WERI-Rb-1 (cell line): ENCODE measurements around the gene RICTOR.
"Not testable (repeated sequence)": the region's sequence is repeated elsewhere in the genome, so short reads cannot be mapped to it uniquely, and the experiment has no call there.

Experiments used
- DNase-seq: peaks from one replicate; pipeline ENCODE4 v3.0.0-alpha.2; 2020
- H3K27ac ChIP-seq: fragments of 250-450 bp; sonication (Bioruptor Pico); 2 replicates; pipeline ENCODE4 v1.5.1; 2020; ENCODE audit warnings: mild to moderate bottlenecking, moderate library complexity
- H3K27me3 ChIP-seq: fragments of 250-450 bp; sonication (Bioruptor Pico); 2 replicates; pipeline ENCODE4 v1.5.1; 2021; ENCODE audit warnings: mild to moderate bottlenecking, low read depth, moderate library complexity; ENCODE audit not compliant: insufficient read depth, severe bottlenecking
- H3K36me3 ChIP-seq: fragments of 250-450 bp; sonication (Bioruptor Pico); 2 replicates; pipeline ENCODE4 v1.5.1; 2020; ENCODE audit warnings: mild to moderate bottlenecking, moderate library complexity
- H3K4me3 ChIP-seq: 2 replicates; pipeline ENCODE4 v1.5.1; 2011; ENCODE audit warnings: low read depth, mild to moderate bottlenecking, control low read depth, low read length
- H3K9me3 ChIP-seq: fragments of 250-450 bp; sonication (Bioruptor Pico); 2 replicates; pipeline ENCODE4 v1.5.1; 2021; ENCODE audit warnings: mild to moderate bottlenecking, moderate library complexity; ENCODE audit not compliant: severe bottlenecking
- CTCF ChIP-seq: IDR thresholded peaks from 2 replicates; pipeline ENCODE4 v1.5.1; 2011; ENCODE audit warnings: low read depth, mild to moderate bottlenecking, control low read depth, inconsistent platforms, low read length

Gene RICTOR

DNA sequence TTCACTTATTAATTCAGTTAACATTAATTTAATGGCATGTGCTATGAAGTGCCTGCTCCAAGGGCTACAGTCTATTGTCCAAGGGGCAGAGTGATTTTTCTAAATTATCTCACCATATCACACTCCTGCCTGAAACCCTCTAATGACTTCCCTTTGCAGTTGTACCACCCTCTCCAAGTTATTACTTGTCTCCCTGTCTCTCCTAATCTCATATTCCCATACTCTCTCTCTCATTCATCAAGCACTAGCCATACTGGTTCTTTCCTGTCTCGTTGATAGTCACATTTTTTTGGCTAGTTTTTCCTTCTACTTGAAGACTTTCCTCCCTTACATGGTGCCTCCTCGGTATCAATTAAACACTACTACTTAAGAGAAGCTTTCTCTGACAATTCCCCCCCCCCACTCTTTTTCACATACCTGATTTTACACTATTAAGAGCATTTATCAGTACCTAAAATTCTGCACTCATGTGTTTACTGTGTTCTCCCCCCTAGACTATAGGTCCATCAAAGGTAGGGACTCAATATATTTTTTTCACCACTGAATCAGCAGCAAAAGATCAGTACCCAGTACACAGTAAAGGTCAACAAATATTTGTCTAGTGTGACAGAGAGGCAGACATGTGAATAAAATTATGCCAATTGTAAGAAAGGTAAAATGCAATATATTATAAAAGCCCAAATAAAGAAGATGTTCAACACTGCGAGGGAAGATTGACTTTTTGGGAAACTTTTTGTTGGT is 19.0 kb downstream of the RICTOR start:
- Histone ChIP-seq H3K27me3 (no peaks in the 10 kb centered on the region), H3K9me3 (no peaks in the 10 kb centered on the region), H3K27ac (no peak overlapping the region), H3K4me3 (no peak overlapping the region), H3K36me3 (no peaks in the 10 kb centered on the region; the same call in none of the 2 replicates)
- no peak for DNase-seq
- no peak for TF ChIP-seq CTCF

DNA sequence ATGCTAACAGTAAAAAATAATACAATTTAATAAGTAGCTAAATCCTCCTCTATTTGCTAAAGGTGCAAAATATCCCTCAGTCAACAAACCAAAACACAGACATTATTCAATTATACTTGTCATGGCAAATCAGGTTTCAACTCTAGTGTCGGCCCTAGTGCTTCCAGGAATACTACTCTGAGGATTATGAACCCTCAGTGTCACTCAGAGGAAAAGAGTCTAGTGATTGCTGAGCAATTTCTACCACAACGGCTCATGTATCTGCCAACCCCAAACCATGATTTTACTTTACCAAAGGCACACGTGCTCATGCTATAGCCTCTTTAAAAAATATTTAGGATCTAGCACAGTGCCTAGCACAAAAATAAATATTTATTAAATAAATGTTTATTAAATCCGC is 21.0 kb downstream of the RICTOR start:
- no peak for DNase-seq
- TF ChIP-seq CTCF, result no peak
- no peaks in the 10 kb centered on the region for H3K9me3 ChIP-seq
- no peak overlapping the region for H3K4me3 ChIP-seq
- H3K27me3 ChIP-seq, result no peaks in the 10 kb centered on the region
- no peak overlapping the region for H3K27ac ChIP-seq
- H3K36me3 ChIP-seq, result no peaks in the 10 kb centered on the region; the same call in none of the 2 replicates

DNA sequence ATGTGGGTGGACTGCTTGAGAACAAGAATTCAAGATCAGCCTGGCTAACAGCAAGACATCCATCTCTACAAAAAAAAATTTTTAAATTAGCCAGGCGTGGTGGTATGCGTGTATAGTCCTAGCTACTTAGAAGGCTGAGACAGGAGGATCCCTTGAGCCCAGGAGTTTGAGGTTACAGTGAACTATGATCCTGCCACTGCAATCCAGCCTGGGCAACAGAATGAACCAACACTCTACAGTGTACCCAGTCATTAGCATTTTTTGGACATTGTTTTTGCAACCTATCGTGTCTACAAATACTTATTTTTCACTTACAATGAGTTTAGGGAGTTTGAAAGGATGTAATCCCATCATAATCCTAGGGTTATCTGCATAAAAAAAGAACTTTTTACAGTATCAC is 22.1 kb downstream of the RICTOR start:
- Histone ChIP-seq H3K4me3 (no peak overlapping the region), H3K36me3 (no peaks in the 10 kb centered on the region; the same call in none of the 2 replicates), H3K9me3 (no peaks in the 10 kb centered on the region), H3K27ac (no peak overlapping the region), H3K27me3 (no peaks in the 10 kb centered on the region)
- TF ChIP-seq CTCF, result no peak
- no peak for DNase-seq

DNA sequence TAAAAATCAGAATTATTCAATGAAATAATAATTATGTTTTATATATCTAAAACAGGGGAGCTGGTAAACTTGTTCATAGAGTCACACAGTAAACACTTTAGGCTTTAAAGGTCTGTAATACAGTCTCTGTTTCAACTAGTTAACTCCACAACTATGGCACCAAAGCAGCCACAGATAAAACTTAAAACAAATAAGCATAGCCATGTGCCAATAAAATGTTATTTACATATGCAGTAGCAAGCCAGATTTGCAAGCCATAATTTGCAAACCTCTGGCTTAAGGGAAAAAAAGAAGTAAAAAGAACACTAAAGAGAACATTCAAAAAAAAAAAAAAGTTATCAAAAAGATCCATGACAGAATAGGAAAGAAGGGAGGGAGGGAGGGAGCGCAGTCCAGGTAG is 24.9 kb downstream of the RICTOR start:
- Histone ChIP-seq H3K27me3 (no peaks in the 10 kb centered on the region), H3K27ac (no peak overlapping the region), H3K4me3 (no peak overlapping the region), H3K36me3 (no peaks in the 10 kb centered on the region; the same call in 1 of the 2 replicates), H3K9me3 (no peaks in the 10 kb centered on the region)
- no peak for DNase-seq
- no peak for TF ChIP-seq CTCF

GRCh38 chr5:39040875-39041274 is 33.3 kb downstream of the RICTOR start:
- Histone ChIP-seq H3K27me3 (no peaks in the 10 kb centered on the region), H3K27ac (no peak overlapping the region), H3K9me3 (no peaks in the 10 kb centered on the region), H3K4me3 (no peak overlapping the region), H3K36me3 (no peaks in the 10 kb centered on the region)
- DNase-seq, result no peak
- TF ChIP-seq CTCF, result no peak

GRCh38 chr5:39034493-39034892 is 39.7 kb downstream of the RICTOR start:
- not testable (repeated sequence) for H3K27me3 ChIP-seq, H3K4me3 ChIP-seq, H3K27ac ChIP-seq, H3K36me3 ChIP-seq
- H3K9me3 ChIP-seq, result peaks cover 11% of the 10 kb centered on the region
- DNase-seq, result peak; percentile 13
